ENCODE data around the gene HARS2. TPM values are rescaled to one million over a fixed set of nuclear protein-coding genes. Genes with fewer than 3 reads are reported as not detected.
"Not testable (repeated sequence)": the region's sequence is repeated elsewhere in the genome, so short reads cannot be mapped to it uniquely, and the experiment has no call there.

The HARS2 gene
- polyA plus RNA-seq, 1 experiment = 22.3 TPM

GRCh38 chr5:140658870-140659269 lies 32.4 kb upstream of the HARS2 start:
- ChIA-PET POLR2A (no interaction called here), CTCF (no interaction called here)
- no peak overlapping the region for H3K4me3 ChIP-seq (ENCODE audit: low read depth, low read length)
- DNase-seq (ENCODE audit: low read depth) = no peak
- H3K27me3 ChIP-seq (ENCODE audit: control insufficient read depth, insufficient read depth, low read length) = no peaks in the 10 kb centered on the region
- H3K36me3 ChIP-seq (ENCODE audit: control insufficient read depth, insufficient read depth, low read length) = peaks cover 35% of the 10 kb centered on the region
- no peak for TF ChIP-seq CTCF (IDR thresholded peaks at IDR 0.05; ENCODE audit: insufficient read depth, low read depth, low read length)

GRCh38 chr5:140660371-140660770 lies 30.9 kb upstream of the HARS2 start:
- DNase-seq (ENCODE audit: low read depth); H3K27me3 ChIP-seq (ENCODE audit: control insufficient read depth, insufficient read depth, low read length); POLR2A ChIA-PET; CTCF ChIA-PET; H3K4me3 ChIP-seq (ENCODE audit: low read depth, low read length): not testable (repeated sequence)
- H3K36me3 ChIP-seq (ENCODE audit: control insufficient read depth, insufficient read depth, low read length) = peaks cover 33% of the 10 kb centered on the region

GRCh38 chr5:140664030-140664358 lies 27.3 kb upstream of the HARS2 start:
- CTCF ChIA-PET = interaction anchor here (0.9 to 2.2 kb wide), 3 partner anchors 11 to 29 kb away, joined by 3 to 7 read pairs (median 4); partner anchors contain the start of genes IK and NDUFA2
- H3K4me3 ChIP-seq (ENCODE audit: low read depth, low read length) = peak overlapping the region; percentile 80
- POLR2A ChIA-PET = interaction anchor here (0.6 to 0.8 kb wide), 2 partner anchors 16 to 261 kb away, joined by 4 to 6 read pairs; partner anchors contain the start of genes IK and NDUFA2

GRCh38 chr5:140664359-140665119 lies 26.7 kb upstream of the HARS2 start, which contains the start of gene WDR55:
Gene WDR55, plus strand, starts transcription at chr5:140664904. Its CDS starts 9 bp downstream, at chr5:140664913.
- Histone ChIP-seq H3K27me3 (ENCODE audit: control insufficient read depth, insufficient read depth, low read length) (no peaks in the 10 kb centered on the region), H3K36me3 (ENCODE audit: control insufficient read depth, insufficient read depth, low read length) (peaks cover 31% of the 10 kb centered on the region), H3K4me3 (ENCODE audit: low read depth, low read length) (peak within 1 kb of the TSS; percentile 80)
- CTCF ChIA-PET = interaction anchor here (0.9 to 2.2 kb wide), 5 partner anchors 10 to 312 kb away, joined by 3 to 7 read pairs (median 3); partner anchors contain the start of genes IK and NDUFA2
- peak; percentile 66 for DNase-seq (ENCODE audit: low read depth)
- POLR2A ChIA-PET = interaction anchor here (0.6 to 0.8 kb wide), 2 partner anchors 17 to 262 kb away, joined by 4 to 6 read pairs; partner anchors contain the start of genes IK and NDUFA2
- no peak for TF ChIP-seq CTCF (IDR thresholded peaks at IDR 0.05; ENCODE audit: insufficient read depth, low read depth, low read length)

More at GRCh38 chr5:140664030-140664358, 27.3 kb upstream of the HARS2 start:
- TF ChIP-seq CTCF (IDR thresholded peaks at IDR 0.05; ENCODE audit: insufficient read depth, low read depth, low read length) = no peak
- Histone ChIP-seq H3K36me3 (ENCODE audit: control insufficient read depth, insufficient read depth, low read length) (peaks cover 30% of the 10 kb centered on the region), H3K27me3 (ENCODE audit: control insufficient read depth, insufficient read depth, low read length) (no peaks in the 10 kb centered on the region)
- DNase-seq (ENCODE audit: low read depth) = no peak

GRCh38 chr5:140671035-140671434 lies 20.2 kb upstream of the HARS2 start:
- DNase-seq (ENCODE audit: low read depth); H3K27me3 ChIP-seq (ENCODE audit: control insufficient read depth, insufficient read depth, low read length); CTCF ChIA-PET; H3K4me3 ChIP-seq (ENCODE audit: low read depth, low read length); POLR2A ChIA-PET: not testable (repeated sequence)
- H3K36me3 ChIP-seq (ENCODE audit: control insufficient read depth, insufficient read depth, low read length) = peaks cover 32% of the 10 kb centered on the region

GRCh38 chr5:140671472-140672125 lies 19.7 kb upstream of the HARS2 start:
- Histone ChIP-seq H3K27me3 (ENCODE audit: control insufficient read depth, insufficient read depth, low read length) (no peaks in the 10 kb centered on the region), H3K36me3 (ENCODE audit: control insufficient read depth, insufficient read depth, low read length) (peaks cover 35% of the 10 kb centered on the region)

More at GRCh38 chr5:140671472-140672125, 19.7 kb upstream of the HARS2 start:
- CTCF ChIA-PET = no interaction called here
- POLR2A ChIA-PET = no interaction called here
- no peak for DNase-seq (ENCODE audit: low read depth)
- H3K4me3 ChIP-seq (ENCODE audit: low read depth, low read length) = no peak overlapping the region
- no peak for TF ChIP-seq CTCF (IDR thresholded peaks at IDR 0.05; ENCODE audit: insufficient read depth, low read depth, low read length)
